Ovary (tissue), 3 donors: ENCODE measurements around the gene PPARA.
"Not testable (repeated sequence)": the region's sequence is repeated elsewhere in the genome, so short reads cannot be mapped to it uniquely, and the experiment has no call there.

Experiments
- CTCF ChIP-seq, 3 donors: fragments of 450-650 bp in 2 of 3; fragments of 200-600 bp in 1 of 3; IDR thresholded peaks; one replicate each; pipeline versions ENCODE4 v1.5.1 to v1.8.0; 2016 to 2022; ENCODE audit warnings: antibody characterized with exemption in 3 of 3, mild to moderate bottlenecking in 1 of 3
- EP300 ChIP-seq: sonication (generic); formaldehyde crosslinking; IDR thresholded peaks from one replicate; pipeline ENCODE4 v1.6.1; 2017; ENCODE audit warnings: antibody characterized with exemption
- POLR2A ChIP-seq: fragments of 450-650 bp; IDR thresholded peaks from one replicate; pipeline ENCODE4 v1.6.1; 2017; ENCODE audit warnings: antibody characterized with exemption, mild to moderate bottlenecking, moderate library complexity
- donor health status: DM: no; HTN: no; CAD: no.

DNA sequence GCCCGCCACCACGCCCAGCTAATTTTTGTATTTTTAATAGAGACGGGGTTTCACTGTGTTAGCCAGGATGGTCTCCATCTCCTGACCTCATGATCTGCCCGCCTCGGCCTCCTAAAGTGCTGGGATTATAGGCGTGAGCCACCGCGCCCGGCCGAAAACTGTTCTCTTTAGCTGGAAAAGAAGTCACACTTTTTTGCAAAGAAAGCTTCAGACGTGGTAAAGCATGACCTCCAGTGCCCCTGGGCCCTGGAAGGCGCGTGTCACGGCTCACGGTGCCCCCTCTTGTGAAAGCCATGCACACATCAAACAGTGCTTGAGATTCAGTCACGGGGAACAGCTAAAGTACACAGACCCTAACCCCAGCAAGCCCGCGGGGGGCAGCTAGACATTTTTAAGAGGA is 48.5 kb downstream of the PPARA start:
- TF ChIP-seq CTCF (IDR thresholded peaks at IDR 0.05); EP300; POLR2A: not testable (repeated sequence)
